ENCODE measurements around the gene SLC35B4. TPM values are rescaled to one million over a fixed set of nuclear protein-coding genes. Genes with fewer than 3 reads are reported as not detected.

SLC35B4 gene, protein sequence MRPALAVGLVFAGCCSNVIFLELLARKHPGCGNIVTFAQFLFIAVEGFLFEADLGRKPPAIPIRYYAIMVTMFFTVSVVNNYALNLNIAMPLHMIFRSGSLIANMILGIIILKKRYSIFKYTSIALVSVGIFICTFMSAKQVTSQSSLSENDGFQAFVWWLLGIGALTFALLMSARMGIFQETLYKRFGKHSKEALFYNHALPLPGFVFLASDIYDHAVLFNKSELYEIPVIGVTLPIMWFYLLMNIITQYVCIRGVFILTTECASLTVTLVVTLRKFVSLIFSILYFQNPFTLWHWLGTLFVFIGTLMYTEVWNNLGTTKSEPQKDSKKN
- total RNA-seq = 14.5 and 19.5 TPM in 2 replicates

GRCh38 chr7:134316539-134317344 is at the start of gene SLC35B4:
Gene SLC35B4, minus strand, starts transcription at chr7:134316930. Its CDS starts 179 bp downstream, at chr7:134316751.
- peak; percentile 98 for DNase-seq

DNA sequence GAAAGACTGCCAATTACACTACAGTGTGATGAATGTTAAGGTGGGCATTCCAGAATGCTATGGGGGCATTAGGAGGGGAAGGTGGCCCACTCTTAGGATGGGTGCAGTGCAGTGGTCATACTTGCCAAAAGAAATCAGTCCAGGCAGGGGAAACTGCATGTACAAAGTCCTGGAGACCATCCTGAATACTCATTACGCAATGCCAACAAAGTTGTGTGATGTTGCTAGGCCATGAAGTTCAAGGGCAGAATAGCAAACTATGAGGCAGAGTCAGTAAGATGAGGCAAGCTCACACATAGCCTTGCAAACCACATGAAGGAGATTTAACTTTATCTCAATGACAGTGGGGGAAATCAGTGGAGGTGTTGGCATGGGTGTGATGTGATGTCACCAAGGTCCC is 49.8 kb upstream of the SLC35B4 start:
- DNase-seq = no peak

DNA sequence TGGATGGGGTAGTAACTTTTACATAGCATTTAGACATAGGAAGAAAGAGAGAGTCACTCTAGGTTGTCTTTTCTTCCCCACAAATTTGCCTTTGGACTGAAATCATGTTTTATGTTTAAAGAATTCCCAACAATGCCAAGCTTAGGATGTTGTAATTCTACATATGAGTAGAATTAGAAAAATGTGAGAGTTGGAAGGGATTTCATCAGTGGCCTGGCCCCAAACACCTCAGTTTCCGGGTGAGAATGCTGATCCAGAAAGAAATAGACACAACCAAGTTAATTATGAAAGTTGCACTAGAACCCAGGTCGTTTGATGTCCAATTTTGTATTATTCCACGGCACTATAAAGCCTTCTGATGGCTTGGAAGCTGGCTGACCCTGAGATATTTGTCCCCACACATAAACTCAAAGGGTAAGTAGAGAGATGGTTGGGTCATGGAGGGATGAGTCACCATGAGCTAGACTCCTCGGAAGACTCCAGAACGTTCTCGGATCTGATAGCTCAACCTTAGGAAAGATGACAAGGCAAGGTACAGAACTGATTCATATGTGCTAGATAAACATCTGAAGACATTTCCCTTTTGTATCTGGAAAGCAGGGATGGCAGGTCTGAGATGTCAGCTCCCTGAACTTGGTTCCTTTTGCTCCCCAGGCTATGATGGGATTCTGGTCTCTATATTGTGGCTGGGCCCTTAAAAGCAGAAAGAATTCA is 48.8 kb upstream of the SLC35B4 start:
- peak; percentile 5 for DNase-seq

- DNase-seq = peak; percentile 39
These were observed 47.9 kb upstream of the SLC35B4 start for GRCh38 chr7:134364619-134365037.

DNA sequence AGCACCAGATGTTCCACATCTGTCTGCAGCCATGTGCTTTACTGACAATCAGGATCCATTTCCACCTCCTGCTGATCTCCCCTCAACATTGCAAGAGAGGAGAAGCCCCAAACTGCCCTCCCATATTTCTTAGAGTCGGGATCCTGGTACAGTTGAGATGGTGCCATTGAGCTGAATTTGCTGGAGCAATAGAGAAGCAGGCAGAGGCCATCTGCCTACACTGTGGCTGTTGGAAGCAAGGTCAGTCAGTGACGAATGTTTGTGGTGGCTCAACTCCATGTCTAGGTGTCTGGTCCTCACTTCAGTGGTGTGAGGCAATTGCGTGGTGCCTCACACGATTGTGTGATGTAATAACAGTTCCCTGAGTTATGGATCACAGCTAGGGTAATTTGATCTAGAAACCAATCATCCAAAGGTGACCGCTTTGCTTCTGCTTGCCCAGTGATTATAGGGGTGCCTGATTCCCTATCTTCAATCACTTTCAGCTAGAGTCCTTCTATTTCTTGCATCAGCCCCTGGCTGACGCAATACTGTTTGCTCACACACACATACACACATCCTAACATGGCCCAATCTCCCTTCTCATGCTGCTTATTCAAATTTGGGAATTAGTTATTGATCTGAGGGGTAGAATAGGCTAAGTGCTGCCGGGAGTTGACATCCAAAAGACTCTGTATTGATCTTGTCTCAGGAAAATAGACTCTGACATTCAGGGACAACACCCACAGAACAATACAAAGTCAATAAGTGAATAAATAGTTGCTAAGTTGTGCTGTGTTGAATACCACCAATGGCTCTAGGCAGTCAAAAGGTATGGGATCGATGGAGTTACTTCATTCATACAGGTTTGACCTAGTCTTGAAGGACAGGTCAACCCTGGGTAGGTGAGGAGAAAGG is 46.1 kb upstream of the SLC35B4 start:
- no peak for DNase-seq

DNA sequence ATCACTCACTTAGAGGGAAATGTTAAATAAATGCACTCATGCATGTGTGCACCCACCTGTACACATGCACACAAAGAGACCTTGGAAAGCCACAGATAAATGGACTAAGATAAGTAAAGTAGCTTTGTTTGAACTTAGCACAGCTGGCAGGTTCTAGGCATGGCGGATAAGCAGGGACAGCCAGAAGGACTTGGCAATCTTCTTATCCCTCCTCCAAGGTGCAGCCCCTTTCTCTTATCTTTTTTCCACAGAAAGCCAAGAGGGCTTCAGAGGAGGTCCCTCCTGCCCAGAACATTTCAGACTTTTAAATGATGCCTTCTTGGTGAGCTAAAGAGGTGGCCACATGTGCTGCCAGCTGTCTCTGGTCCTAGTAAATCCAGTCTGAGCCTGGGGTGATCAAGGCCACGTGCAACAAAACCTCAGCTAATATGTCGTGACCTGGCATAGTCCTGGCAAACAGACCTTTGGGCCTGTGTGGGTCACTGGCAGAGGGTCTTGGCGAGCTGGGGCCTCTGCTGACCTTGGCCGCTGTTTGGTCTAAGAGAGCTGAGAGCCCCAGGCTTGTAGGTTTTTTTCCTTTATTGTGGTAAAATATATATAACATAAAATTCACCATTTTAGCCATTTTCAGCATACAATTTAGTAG is 43.2 kb upstream of the SLC35B4 start:
- no peak for DNase-seq

DNA sequence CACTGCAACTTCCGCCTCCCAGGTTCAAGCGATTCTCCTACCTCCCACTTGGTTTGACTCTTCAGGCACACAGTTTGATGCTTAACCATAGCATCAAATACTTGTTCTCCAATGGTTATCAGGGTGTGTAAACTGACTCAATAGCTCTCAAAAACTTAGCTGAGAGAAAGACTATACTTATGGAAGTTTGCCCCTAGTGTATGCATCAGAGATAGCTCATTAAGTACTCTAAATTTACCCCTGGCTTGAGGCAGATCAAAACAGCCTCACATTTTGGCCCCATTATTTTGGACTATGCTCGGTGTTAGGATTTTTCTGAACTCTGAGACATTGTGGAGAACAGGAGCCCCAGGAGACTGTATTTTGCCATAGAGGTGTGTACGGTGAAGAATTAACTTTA is 40.8 kb upstream of the SLC35B4 start:
- no peak for DNase-seq

- DNase-seq = no peak
These were observed 39.7 kb upstream of the SLC35B4 start for GRCh38 chr7:134356421-134356936.

DNA sequence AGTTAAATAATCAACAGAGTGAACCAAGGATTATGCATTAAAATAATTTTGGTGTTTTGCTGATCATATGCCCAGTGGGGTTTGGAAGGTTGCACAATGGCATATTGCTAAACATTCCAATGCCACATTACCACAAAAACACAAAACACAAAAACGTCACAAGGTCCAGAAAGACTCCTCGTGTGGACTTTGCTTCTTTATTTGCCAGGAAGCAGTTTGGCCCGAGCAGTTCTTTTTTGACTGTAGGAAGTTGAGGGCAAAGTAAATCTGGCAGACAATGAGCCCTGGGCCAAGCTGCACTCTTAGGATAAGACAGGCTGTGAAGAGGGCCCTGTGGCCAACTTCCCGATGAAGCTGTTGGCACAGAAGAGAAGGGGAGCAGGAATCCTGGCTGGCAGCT is 39.2 kb upstream of the SLC35B4 start:
- peak; percentile 26 for DNase-seq

DNA sequence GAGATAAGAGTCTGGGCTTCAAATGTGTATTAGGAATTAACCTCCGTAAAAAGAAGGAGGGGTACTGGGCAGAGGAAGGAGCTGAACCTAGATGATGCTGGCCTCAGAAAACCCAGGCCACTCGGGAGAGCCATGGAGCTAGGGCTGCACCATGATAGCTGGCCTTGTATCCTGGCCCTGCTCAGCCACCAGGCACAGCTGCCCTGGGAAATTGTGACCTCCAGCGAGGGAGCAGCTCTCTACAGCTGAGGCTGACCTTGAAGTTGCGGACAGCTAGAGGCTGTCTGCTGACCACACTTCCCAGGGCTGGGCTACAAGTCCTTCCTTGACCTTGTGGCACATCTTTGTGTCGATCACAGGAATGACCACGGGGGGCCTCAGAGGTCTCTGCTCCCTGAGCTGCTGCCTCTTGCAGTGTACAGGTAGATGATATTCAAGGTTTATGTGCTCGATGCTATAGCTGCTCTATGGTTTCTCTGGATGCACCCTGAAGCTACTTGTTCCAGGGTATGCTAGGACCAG is 38.3 kb upstream of the SLC35B4 start:
- DNase-seq = no peak

DNA sequence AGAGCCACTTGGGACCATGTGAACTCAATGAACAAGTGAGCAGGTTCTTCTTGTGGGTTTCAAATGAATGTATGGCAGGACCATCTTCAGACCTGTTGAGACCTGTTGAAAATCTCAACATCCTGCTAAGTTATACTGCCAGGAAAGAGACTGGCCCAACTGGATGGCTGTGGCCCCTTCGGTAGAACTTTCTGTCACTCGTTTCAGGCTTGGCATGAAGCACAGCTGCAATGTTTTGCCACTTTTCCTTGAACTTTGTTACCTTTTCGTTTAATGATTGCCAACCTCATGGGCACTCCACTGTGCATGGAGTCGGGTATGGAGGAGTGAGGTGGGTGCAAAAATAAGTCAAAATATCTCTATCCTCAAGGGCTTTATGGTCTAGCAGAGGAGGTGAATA is 36.7 kb upstream of the SLC35B4 start:
- no peak for DNase-seq

DNA sequence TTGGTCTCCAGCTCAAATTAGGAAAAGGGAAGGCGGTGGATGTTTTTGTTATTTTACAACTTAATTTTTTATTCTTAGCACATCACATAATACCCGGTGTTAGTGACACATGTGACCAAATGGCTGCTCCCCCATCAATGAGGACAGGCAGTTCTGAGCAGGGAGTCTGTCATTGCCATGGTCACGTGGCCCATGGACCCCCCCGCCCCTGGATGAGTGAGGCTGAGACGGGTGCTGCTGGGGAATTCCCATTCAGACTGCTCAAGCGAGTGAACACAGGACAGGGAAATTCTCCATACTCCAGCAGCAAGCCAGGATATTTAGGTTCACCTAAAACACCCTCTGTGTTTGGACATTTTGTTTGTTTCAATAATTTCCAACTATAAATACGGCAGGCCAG is 34.7 kb upstream of the SLC35B4 start:
- DNase-seq = no peak

GRCh38 chr7:134350709-134351108 is 34.0 kb upstream of the SLC35B4 start:
- no peak for DNase-seq

GRCh38 chr7:134347567-134347966 is 30.8 kb upstream of the SLC35B4 start:
- no peak for DNase-seq

DNA sequence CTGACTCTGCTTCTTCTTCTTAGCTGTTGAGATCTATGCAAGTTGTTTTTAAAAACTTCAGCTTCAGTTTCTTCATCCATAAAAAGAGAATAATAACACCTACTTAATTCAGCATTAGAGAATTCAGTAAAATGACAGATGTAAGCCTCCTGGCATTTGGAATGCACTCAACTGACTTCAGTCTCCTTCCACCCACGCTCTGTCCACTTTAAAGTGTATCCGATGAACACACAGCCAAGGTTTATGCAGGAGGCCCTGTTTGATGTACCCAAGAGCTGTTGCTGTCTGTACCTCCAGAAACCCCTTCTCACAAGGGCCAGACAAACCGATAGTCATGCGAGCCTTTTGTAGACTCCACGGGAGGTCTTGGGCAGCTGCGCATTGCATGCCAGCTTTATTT is 27.1 kb upstream of the SLC35B4 start:
- DNase-seq = no peak

DNA sequence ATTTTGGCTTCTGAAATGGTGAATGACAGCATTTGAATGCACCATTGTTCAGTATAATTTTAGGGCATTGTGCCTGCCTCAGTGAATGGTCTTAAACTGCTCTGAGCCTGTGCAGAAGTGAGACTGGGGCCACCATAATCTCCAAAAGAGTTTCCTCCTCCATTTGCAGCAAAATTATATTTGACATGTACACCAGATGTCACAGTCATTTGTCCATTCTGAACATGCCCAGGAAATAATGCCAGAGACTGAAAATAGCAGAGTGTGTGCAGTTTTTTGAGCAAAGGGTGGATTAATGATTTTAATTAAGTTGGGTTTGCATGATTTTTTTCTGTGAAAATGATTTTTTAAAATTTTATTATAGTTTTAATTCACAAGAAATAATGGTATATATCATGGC is 26.4 kb upstream of the SLC35B4 start:
- no peak for DNase-seq

GRCh38 chr7:134339475-134339874 is 22.7 kb upstream of the SLC35B4 start:
- DNase-seq = no peak

DNA sequence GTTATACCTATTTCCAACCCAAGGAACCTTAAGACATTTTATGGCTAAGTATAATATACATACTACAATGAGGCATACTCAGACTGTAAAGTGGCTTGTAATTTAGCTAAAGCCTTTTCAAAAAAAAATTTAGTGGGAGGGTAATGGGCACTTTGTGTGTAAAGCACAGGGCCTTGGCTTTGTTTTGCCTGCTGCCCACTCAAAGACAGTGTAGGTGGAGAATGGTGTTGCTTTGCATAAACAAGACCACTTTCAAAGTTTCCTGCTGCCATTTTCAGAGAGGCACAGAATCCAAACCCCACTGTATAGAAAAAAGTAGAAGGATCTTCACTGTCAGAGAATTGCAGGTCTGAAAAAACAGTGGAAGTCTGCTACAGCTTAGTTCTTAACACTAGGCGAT is 21.2 kb upstream of the SLC35B4 start:
- DNase-seq = no peak

DNA sequence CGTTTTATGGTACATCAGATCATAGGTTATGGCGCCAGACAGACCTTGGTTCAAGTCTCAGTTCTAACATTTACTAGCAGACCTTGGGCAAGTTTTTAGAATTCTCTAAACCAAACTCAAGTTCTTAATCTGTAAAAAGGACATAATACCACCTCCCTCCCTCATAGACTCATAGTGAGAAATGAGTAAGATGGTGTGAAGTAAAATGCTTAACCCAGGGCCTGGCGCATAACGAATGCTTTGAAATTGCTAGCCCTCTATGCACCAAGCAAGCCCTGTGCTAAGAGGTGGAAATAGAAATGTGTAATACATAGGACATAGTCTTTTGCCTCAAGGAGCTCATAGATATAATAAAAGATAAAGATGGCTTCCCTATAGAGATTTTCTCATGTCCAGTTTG is 17.7 kb upstream of the SLC35B4 start:
- no peak for DNase-seq

GRCh38 chr7:134333943-134334342 is 17.2 kb upstream of the SLC35B4 start:
- DNase-seq = no peak

DNA sequence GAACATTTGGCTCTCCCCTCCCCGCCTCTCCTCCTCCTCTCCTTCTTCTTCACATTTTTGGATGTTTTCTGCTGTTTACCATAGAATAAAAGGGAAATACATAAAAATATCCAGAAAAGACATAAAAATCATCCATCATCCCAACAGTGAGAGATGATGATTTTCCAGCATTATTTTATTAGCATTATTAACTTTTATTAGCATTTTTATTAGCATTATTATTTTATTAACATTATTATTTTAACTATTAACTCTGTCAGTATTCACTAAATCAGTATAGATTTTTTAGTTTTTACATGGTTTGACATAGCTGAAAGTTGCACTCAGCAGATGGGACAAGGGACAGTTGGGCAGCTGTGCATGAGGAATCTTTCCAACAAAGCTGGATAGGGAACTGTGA is 16.2 kb upstream of the SLC35B4 start:
- DNase-seq = no peak

Data from dermis blood vessel endothelial cell (primary cell).